ENCODE results near the gene PTTG1IP.

PTTG1IP gene

DNA sequence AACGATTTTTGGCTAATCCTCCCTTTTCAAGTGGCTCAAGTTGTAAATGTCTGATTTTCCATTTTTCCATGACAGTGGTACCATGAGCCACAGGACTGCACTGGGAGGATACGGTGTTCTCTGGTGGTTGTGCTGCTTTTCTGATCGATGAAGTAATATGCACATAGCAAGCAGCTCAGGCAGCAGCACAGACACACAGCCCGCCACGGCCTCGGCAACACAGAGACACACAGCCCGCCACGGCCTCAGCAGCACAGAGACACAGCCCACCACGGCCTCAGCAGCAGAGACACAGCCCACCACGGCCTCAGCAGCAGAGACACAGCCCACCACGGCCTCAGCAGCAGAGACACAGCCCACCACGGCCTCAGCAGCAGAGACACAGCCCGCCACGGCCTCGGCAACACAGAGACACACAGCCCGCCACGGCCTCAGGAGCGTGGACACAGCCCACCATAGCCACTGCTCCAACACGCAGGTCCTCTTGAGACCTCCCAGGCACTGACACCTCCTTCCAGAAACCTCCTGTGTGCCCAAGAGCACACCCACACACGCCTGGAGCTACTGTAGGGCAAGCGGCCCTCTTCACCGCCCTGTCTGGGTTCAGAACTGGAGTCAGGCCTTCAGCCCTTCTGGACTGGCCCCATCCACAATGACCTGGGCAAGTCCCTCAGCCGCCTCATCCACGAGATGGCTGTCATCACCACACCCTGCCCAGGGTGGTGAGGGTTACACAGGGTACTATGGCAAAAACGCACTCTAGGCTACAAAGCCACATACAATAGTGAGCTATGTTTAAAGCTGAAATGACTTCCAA lies 10.4 kb downstream of the PTTG1IP start:
- peaks cover 18% of the 10 kb centered on the region for H3K36me3 ChIP-seq (ENCODE audit: control insufficient read depth, low read length)

DNA sequence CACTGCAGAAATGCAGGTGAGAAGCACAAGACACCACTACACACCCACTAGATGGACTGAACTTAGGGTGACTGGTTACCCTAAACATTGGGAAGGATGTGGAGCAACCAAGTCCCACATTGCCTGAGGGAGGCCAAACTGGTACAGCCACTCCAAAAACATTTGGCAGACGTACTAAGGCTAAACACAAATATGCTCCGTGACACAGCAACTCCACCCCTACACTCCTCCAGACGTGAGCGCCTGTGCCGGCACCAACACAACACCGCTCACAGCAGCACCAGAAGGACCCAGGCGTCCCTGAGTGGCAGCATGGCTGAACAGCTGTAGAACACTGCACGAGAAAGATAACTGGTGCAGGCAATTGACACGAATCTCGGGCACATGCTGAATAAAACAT lies 14.7 kb downstream of the PTTG1IP start:
- Histone ChIP-seq H3K36me3 (ENCODE audit: control insufficient read depth, low read length) (peaks cover 13% of the 10 kb centered on the region), H3F3A (ENCODE audit: control insufficient read depth, insufficient read depth) (no peaks in the 10 kb centered on the region), H3K4me3 (ENCODE audit: low read length) (no peak overlapping the region), H4K20me1 (ENCODE audit: control insufficient read depth, insufficient read depth, low read depth, low read length) (0 out of 2 replicates have a peak, but pooled peaks cover 3% of the 10 kb centered on the region), H3K4me2 (ENCODE audit: low read length) (no peak overlapping the region), H3K27ac (ENCODE audit: low read depth, low read length) (no peak overlapping the region), H3K9me3 (ENCODE audit: control insufficient read depth, insufficient read depth, low read length) (no peaks in the 10 kb centered on the region), H3K79me2 (ENCODE audit: control insufficient read depth, low read length) (peaks cover 8% of the 10 kb centered on the region; the same call in 1 of the 2 replicates), H3K9me2 (replicated peaks; ENCODE audit: control insufficient read depth, low read length) (no peaks in the 10 kb centered on the region), H3K4me1 (ENCODE audit: control insufficient read depth, low read length) (no peaks in the 10 kb centered on the region), H3K27me3 (ENCODE audit: control insufficient read depth, low read length) (no peaks in the 10 kb centered on the region)
- TF ChIP-seq, protein P1, sequence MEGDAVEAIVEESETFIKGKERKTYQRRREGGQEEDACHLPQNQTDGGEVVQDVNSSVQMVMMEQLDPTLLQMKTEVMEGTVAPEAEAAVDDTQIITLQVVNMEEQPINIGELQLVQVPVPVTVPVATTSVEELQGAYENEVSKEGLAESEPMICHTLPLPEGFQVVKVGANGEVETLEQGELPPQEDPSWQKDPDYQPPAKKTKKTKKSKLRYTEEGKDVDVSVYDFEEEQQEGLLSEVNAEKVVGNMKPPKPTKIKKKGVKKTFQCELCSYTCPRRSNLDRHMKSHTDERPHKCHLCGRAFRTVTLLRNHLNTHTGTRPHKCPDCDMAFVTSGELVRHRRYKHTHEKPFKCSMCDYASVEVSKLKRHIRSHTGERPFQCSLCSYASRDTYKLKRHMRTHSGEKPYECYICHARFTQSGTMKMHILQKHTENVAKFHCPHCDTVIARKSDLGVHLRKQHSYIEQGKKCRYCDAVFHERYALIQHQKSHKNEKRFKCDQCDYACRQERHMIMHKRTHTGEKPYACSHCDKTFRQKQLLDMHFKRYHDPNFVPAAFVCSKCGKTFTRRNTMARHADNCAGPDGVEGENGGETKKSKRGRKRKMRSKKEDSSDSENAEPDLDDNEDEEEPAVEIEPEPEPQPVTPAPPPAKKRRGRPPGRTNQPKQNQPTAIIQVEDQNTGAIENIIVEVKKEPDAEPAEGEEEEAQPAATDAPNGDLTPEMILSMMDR (IDR thresholded peaks at IDR 0.05; ENCODE audit: low read depth, low read length, poor library complexity, severe bottlenecking) = no peak
- TF ChIP-seq EZH2phosphoT487 (IDR thresholded peaks at IDR 0.05; ENCODE audit: borderline replicate concordance, low read length) = no peak

More for the DNA sequence above, 10.4 kb downstream of the PTTG1IP start:
- Histone ChIP-seq H3K4me1 (ENCODE audit: control insufficient read depth, low read length) (peaks cover 16% of the 10 kb centered on the region), H3K4me2 (ENCODE audit: low read length) (no peak overlapping the region), H3F3A (ENCODE audit: control insufficient read depth, insufficient read depth) (no peaks in the 10 kb centered on the region), H3K79me2 (ENCODE audit: control insufficient read depth, low read length) (peaks cover 33% of the 10 kb centered on the region), H4K20me1 (ENCODE audit: control insufficient read depth, insufficient read depth, low read depth, low read length) (peaks cover 9% of the 10 kb centered on the region; the same call in 1 of the 2 replicates), H3K27me3 (ENCODE audit: control insufficient read depth, low read length) (no peaks in the 10 kb centered on the region), H3K27ac (ENCODE audit: low read depth, low read length) (no peak overlapping the region), H3K4me3 (ENCODE audit: low read length) (no peak overlapping the region), H3K9me2 (replicated peaks; ENCODE audit: control insufficient read depth, low read length) (no peaks in the 10 kb centered on the region), H3K9me3 (ENCODE audit: control insufficient read depth, insufficient read depth, low read length) (no peaks in the 10 kb centered on the region)
- TF ChIP-seq, protein P1 (IDR thresholded peaks at IDR 0.05; ENCODE audit: low read depth, low read length, poor library complexity, severe bottlenecking) = no peak
- TF ChIP-seq EZH2phosphoT487 (IDR thresholded peaks at IDR 0.05; ENCODE audit: borderline replicate concordance, low read length) = no peak

DNA sequence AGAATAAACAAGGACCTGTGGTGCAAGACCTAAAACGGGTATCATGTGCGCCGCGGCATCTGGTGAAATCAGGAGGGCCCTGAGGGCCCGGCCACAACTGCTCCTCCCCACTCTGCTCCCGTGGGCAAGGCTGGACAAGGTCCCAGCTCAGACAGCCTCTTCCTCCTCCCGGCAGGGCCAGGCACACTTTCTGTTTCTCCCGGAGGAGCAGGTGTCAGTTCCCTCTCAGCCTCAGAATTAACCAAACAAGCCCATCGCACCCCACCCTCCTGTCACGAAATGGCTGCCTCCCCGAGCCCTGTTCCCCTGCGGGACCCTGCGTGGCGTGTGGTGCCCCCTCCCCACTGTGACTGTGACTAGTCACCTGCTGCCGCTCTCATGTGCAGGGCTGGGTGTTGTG lies 15.2 kb downstream of the PTTG1IP start:
- Histone ChIP-seq H3K4me1 (ENCODE audit: control insufficient read depth, low read length) (no peaks in the 10 kb centered on the region), H3F3A (ENCODE audit: control insufficient read depth, insufficient read depth) (no peaks in the 10 kb centered on the region), H3K4me3 (ENCODE audit: low read length) (no peak overlapping the region), H4K20me1 (ENCODE audit: control insufficient read depth, insufficient read depth, low read depth, low read length) (0 out of 2 replicates have a peak, but pooled peaks cover 3% of the 10 kb centered on the region), H3K9me2 (replicated peaks; ENCODE audit: control insufficient read depth, low read length) (no peaks in the 10 kb centered on the region), H3K9me3 (ENCODE audit: control insufficient read depth, insufficient read depth, low read length) (no peaks in the 10 kb centered on the region), H3K27ac (ENCODE audit: low read depth, low read length) (no peak overlapping the region), H3K27me3 (ENCODE audit: control insufficient read depth, low read length) (no peaks in the 10 kb centered on the region), H3K4me2 (ENCODE audit: low read length) (no peak overlapping the region), H3K36me3 (ENCODE audit: control insufficient read depth, low read length) (peaks cover 13% of the 10 kb centered on the region), H3K79me2 (ENCODE audit: control insufficient read depth, low read length) (peaks cover 5% of the 10 kb centered on the region; the same call in 1 of the 2 replicates)
- no peak for TF ChIP-seq EZH2phosphoT487 (IDR thresholded peaks at IDR 0.05; ENCODE audit: borderline replicate concordance, low read length)
- TF ChIP-seq, protein P1 (IDR thresholded peaks at IDR 0.05; ENCODE audit: low read depth, low read length, poor library complexity, severe bottlenecking) = no peak
